Measurements from ENCODE around the gene MIGA1.

The MIGA1 gene

GRCh38 chr1:77888081-77888780 lies 108.8 kb downstream of the MIGA1 start, which contains the start of gene NEXN:
NEXN (plus strand) TSS chr1:77888624; CDS start chr1:77916107, 27,483 bp downstream.
- TF ChIP-seq FOXM1 (IDR thresholded peaks at IDR 0.05; ENCODE audit: borderline replicate concordance, low read depth) (no peak), CREB1 (IDR thresholded peaks at IDR 0.05; ENCODE audit: low read depth) (no peak), TCF12 (IDR thresholded peaks at IDR 0.05; ENCODE audit: low read depth) (peak; percentile 46; the same call in 1 of the 2 replicates), ZBTB7A (IDR thresholded peaks at IDR 0.05; ENCODE audit: low read depth) (0 out of 2 replicates have a peak, but pooled peaks have one; percentile 73), EP300 (IDR thresholded peaks at IDR 0.05; ENCODE audit: borderline replicate concordance) (no peak), CEBPB (IDR thresholded peaks at IDR 0.05) (no peak), EGR1 (IDR thresholded peaks at IDR 0.05) (no peak), REST (IDR thresholded peaks at IDR 0.05; ENCODE audit: low read depth) (no peak), NFIC (IDR thresholded peaks at IDR 0.05) (0 out of 2 replicates have a peak, but pooled peaks have one; percentile 16), TAF1 (IDR thresholded peaks at IDR 0.05; ENCODE audit: low read depth) (no peak), RAD21 (IDR thresholded peaks at IDR 0.05; ENCODE audit: low read depth) (no peak), TEAD4 (IDR thresholded peaks at IDR 0.05) (peak; percentile 86), YY1 (IDR thresholded peaks at IDR 0.05; ENCODE audit: low read depth) (0 out of 2 replicates have a peak, but pooled peaks have one; percentile 7)
- TF ChIP-seq, protein P1, sequence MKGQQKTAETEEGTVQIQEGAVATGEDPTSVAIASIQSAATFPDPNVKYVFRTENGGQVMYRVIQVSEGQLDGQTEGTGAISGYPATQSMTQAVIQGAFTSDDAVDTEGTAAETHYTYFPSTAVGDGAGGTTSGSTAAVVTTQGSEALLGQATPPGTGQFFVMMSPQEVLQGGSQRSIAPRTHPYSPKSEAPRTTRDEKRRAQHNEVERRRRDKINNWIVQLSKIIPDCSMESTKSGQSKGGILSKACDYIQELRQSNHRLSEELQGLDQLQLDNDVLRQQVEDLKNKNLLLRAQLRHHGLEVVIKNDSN (IDR thresholded peaks at IDR 0.05) = no peak
- TF ChIP-seq, protein P2, sequence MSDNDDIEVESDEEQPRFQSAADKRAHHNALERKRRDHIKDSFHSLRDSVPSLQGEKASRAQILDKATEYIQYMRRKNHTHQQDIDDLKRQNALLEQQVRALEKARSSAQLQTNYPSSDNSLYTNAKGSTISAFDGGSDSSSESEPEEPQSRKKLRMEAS (IDR thresholded peaks at IDR 0.05) = peak; percentile 11; the same call in 1 of the 2 replicates

DNA sequence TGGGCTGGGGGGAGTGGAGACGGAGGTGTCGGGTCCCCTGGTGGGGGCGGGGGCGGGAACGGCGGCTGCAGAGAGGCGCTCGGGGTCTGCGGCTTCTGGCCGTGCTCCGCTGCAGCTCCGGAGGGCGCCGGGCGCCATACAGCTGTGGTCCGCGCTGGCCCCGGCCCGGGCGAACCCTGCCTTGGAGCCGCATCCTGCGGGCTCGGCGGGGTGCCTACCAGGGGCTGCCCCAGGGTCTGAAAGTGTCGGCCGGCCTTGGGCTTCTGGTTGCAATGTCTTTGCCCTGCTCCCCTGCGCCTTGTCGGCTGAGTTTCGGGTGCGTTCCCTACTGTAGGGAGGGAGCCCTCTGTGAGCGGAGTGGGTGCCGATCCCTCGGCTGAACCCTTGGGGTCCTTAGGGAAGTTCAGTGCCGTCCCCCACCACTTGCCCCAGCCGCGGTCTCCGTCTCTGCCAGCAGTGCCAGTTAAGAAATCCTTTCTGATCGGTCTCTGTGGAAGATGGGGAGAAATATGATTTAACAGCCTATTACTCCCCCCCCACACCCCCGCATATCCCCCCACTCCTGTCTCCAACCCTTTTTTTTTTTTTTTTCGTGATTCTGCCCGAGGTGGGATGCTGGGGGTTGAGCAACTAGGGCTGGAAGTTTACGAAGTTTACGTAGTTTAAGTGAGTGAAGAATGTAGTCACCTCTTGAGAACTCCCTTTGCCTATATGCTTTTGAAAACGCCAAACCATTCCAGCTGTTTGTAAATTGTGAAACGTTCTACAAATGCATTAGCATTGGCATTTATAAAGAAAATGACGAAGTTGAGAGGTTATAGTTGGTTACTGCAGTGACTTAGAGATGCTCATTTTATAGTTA lies 109.6 kb downstream of the MIGA1 start:
- TF ChIP-seq ZBTB7A (IDR thresholded peaks at IDR 0.05; ENCODE audit: low read depth) = peak; percentile 58; the same call in 1 of the 2 replicates
- TF ChIP-seq RAD21 (IDR thresholded peaks at IDR 0.05; ENCODE audit: low read depth) = no peak
- TF ChIP-seq, protein P2 (IDR thresholded peaks at IDR 0.05) = peak; percentile 10; the same call in 1 of the 2 replicates

DNA sequence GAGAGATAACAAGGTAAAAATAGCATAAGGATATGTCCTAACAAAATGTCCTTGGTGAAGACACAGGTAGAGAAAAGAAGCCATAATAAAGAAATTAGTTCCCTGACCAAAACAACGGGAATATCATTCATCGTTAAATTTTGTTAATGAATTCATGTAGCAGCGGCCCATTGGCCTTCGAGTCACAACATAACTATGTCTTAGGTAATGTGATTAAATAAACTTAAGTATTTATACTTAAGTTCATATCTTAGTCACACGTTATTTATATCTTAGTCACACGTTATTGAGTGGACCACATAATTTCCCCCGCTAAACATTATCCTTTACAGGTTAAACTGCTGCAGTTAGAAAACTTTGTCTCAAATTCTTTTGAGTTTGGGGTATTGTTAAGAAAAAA lies 110.2 kb downstream of the MIGA1 start:
- TF ChIP-seq EGR1 (IDR thresholded peaks at IDR 0.05) = no peak
- TF ChIP-seq YY1 (IDR thresholded peaks at IDR 0.05; ENCODE audit: low read depth) = no peak
- TF ChIP-seq, protein P1 (IDR thresholded peaks at IDR 0.05) = no peak
- TF ChIP-seq TEAD4 (IDR thresholded peaks at IDR 0.05) = peak; percentile 15; the same call in 1 of the 2 replicates

DNA sequence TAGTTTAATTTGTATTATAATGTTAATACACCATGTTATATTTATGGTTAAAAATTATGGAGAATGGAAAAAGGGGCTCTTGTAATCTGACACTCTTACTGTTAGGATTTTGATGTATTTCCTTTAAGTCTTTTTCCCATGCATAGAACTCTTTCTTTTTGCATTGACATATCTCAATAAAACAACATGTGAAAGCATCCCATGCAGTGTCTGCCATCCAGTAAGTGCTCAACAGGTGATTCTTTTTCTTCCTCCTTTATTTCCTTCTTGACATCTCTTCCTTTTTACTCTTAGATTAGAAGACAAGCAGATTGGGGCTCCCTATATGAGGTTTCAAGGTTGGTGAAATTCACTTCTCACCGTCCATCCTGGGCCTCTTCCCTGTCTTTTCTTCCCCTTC lies 111.8 kb downstream of the MIGA1 start:
- TF ChIP-seq ZBTB7A (IDR thresholded peaks at IDR 0.05; ENCODE audit: low read depth) = no peak
- no peak for TF ChIP-seq CEBPB (IDR thresholded peaks at IDR 0.05)
- TF ChIP-seq FOXM1 (IDR thresholded peaks at IDR 0.05; ENCODE audit: borderline replicate concordance, low read depth) = no peak
- TF ChIP-seq, protein P2 (IDR thresholded peaks at IDR 0.05) = no peak
- no peak for TF ChIP-seq RAD21 (IDR thresholded peaks at IDR 0.05; ENCODE audit: low read depth)
- no peak for TF ChIP-seq TCF12 (IDR thresholded peaks at IDR 0.05; ENCODE audit: low read depth)
- TF ChIP-seq REST (IDR thresholded peaks at IDR 0.05; ENCODE audit: low read depth) = no peak
- no peak for TF ChIP-seq TEAD4 (IDR thresholded peaks at IDR 0.05)
- no peak for TF ChIP-seq EP300 (IDR thresholded peaks at IDR 0.05; ENCODE audit: borderline replicate concordance)
- TF ChIP-seq, protein P1 (IDR thresholded peaks at IDR 0.05) = no peak
- TF ChIP-seq EGR1 (IDR thresholded peaks at IDR 0.05) = no peak
- TF ChIP-seq NFIC (IDR thresholded peaks at IDR 0.05) = no peak
- TF ChIP-seq CREB1 (IDR thresholded peaks at IDR 0.05; ENCODE audit: low read depth) = no peak
- no peak for TF ChIP-seq TAF1 (IDR thresholded peaks at IDR 0.05; ENCODE audit: low read depth)
- TF ChIP-seq YY1 (IDR thresholded peaks at IDR 0.05; ENCODE audit: low read depth) = no peak
